GM18951 (cell line): ENCODE measurements around the gene OR4D5.

Experiments
- POLR2A ChIP-seq: IDR thresholded peaks from 4 replicates; pipeline ENCODE4 v1.6.1; 2011; ENCODE audit warnings: mild to moderate bottlenecking; ENCODE audit not compliant: insufficient read length, insufficient read depth; ENCODE audit errors: extremely low read depth
- in situ Hi-C: fragments of 300-500 bp; cut with MboI; formaldehyde crosslinking; loops from one replicate; pipeline ENCODE4 v1.12.0; 2022; ENCODE audit warnings: low sequenced_read_pairs, mixed read lengths, inconsistent platforms; ENCODE audit not compliant: unreplicated experiment

Gene OR4D5

GRCh38 chr11:123976770-123977560 is 37.5 kb downstream of the OR4D5 start:
- TF ChIP-seq POLR2A: no peak
- in situ Hi-C loops: no loop called here

GRCh38 chr11:123977731-123978347 is 38.4 kb downstream of the OR4D5 start, which contains the start of gene OR10S1:
Gene OR10S1, minus strand, starts transcription at chr11:123977781. Its CDS starts 117 bp downstream, at chr11:123977664.
- in situ Hi-C loops: no loop called here
- TF ChIP-seq POLR2A: no peak

- no peak for TF ChIP-seq POLR2A
- in situ Hi-C loops: no loop called here
Observed at GRCh38 chr11:123979311-123979710, 39.9 kb downstream of the OR4D5 start.
